SK-N-SH (cell line): Measurements from ENCODE around the gene PCNX2.

Experiments used
- CHD2 ChIP-seq: fragments of 150-350 bp; IDR thresholded peaks from 2 replicates; pipeline ENCODE4 v1.6.1; 2018; ENCODE audit warnings: low read length; ENCODE audit not compliant: partially characterized antibody
- CTCF ChIP-seq: fragments of 200-600 bp; sonication (generic); IDR thresholded peaks from 2 replicates; pipeline ENCODE4 v1.6.1; 2017; ENCODE audit warnings: antibody characterized with exemption, mild to moderate bottlenecking, moderate library complexity
- EP300 ChIP-seq, 2 experiments: IDR thresholded peaks; 2 replicates each; pipeline versions ENCODE4 v1.4.0 to v1.6.1; 2012; ENCODE audit warnings: borderline replicate concordance in 1 of 2, low read depth in 1 of 2, low read length in 1 of 2
- EZH2phosphoT487 ChIP-seq: fragments of 200-600 bp; sonication (generic); IDR thresholded peaks from 2 replicates; pipeline ENCODE4 v1.6.1; 2017; ENCODE audit warnings: low read depth, mixed run types, mild to moderate bottlenecking, antibody characterized with exemption, moderate library complexity, borderline replicate concordance
- MAX ChIP-seq: IDR thresholded peaks from 2 replicates; pipeline ENCODE4 v1.4.0; 2012; ENCODE audit warnings: low read depth
- MEF2A ChIP-seq: IDR thresholded peaks from 2 replicates; pipeline ENCODE4 v1.4.0; 2012; ENCODE audit warnings: low read depth, borderline replicate concordance
- MXI1 ChIP-seq: IDR thresholded peaks from 2 replicates; pipeline ENCODE4 v1.6.1; 2012; ENCODE audit warnings: mild to moderate bottlenecking, low read depth, low read length, improper control_type of control experiment
- POLR2AphosphoS5 ChIP-seq: IDR thresholded peaks from 2 replicates; pipeline ENCODE4 v1.6.1; 2012; ENCODE audit warnings: low read depth, low read length
- RFX5 ChIP-seq: IDR thresholded peaks from 2 replicates; pipeline ENCODE4 v1.6.1; 2012; ENCODE audit warnings: mild to moderate bottlenecking, improper control_type of control experiment, low read length
- TEAD4 ChIP-seq: IDR thresholded peaks from 2 replicates; pipeline ENCODE4 v1.4.0; 2012; ENCODE audit warnings: mild to moderate bottlenecking, borderline replicate concordance; ENCODE audit not compliant: insufficient read depth
- USF2 ChIP-seq: fragments of 150-350 bp; IDR thresholded peaks from 2 replicates; pipeline ENCODE4 v1.6.1; 2017; ENCODE audit warnings: antibody characterized with exemption, low read length, low read depth, borderline replicate concordance
- YY1 ChIP-seq: IDR thresholded peaks from 2 replicates; pipeline ENCODE4 v1.4.0; 2012; ENCODE audit warnings: low read depth, mild to moderate bottlenecking

- TF ChIP-seq EP300 (IDR thresholded peaks at IDR 0.05; ENCODE audit: borderline replicate concordance in 1 of 2, low read depth in 1 of 2, low read length in 1 of 2) (no peak), TEAD4 (no peak), YY1 (no peak), CTCF (no peak), POLR2AphosphoS5 (no peak), USF2 (no peak), CHD2 (no peak), EZH2phosphoT487 (no peak), MEF2A (no peak), MAX (no peak), RFX5 (no peak), MXI1 (no peak)
Measured at GRCh38 chr1:233256789-233257188, 38.7 kb downstream of the PCNX2 start.
